Measurements from ENCODE around the gene CTSL. TPM values are rescaled to one million over a fixed set of nuclear protein-coding genes. Genes with fewer than 3 reads are reported as not detected.

The CTSL gene
- total and polyA plus RNA-seq, 4 donors = 109 to 1,526 (median 213) TPM

DNA sequence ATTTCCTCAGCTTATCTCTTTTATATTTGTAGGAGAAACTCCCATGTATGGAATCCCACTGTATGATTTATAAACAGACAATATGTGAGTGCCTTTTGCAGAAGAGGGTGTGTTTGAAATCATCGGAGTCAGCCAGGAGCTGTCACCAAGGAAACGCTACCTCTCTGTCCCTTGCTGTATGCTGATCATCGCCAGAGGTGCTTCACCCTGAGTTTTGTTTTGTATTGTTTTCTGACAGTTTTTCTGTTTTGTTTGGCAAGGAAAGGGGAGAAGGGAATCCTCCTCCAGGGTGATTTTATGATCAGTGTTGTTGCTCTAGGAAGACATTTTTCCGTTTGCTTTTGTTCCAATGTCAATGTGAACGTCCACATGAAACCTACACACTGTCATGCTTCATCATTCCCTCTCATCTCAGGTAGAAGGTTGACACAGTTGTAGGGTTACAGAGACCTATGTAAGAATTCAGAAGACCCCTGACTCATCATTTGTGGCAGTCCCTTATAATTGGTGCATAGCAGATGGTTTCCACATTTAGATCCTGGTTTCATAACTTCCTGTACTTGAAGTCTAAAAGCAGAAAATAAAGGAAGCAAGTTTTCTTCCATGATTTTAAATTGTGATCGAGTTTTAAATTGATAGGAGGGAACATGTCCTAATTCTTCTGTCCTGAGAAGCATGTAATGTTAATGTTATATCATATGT lies 18.0 kb upstream of the CTSL start:
- Histone ChIP-seq H3K27ac (ENCODE audit: low read depth in 1 of 2, low read length in 1 of 2) (no peak overlapping the region), H3K4me3 (no peak overlapping the region), H3K36me3 (ENCODE audit: control insufficient read depth in 4 of 4, insufficient read depth in 4 of 4, low read length in 4 of 4) (peaks cover 0 to 41% (median 28%) of the 10 kb centered on the region in 4 donors), H3K9me3 (ENCODE audit: control insufficient read depth in 4 of 4, insufficient read depth in 3 of 4, low read length in 3 of 4) (peaks cover 0 to 4% (median 0%) of the 10 kb centered on the region in 4 donors), H3K4me1 (ENCODE audit: control insufficient read depth in 5 of 5, insufficient read depth in 5 of 5, low read length in 5 of 5) (peaks cover 0 to 17% (median 10%) of the 10 kb centered on the region in 5 donors), H3K9ac (ENCODE audit: insufficient read depth in 1 of 2, low read length in 2 of 2) (no peak overlapping the region), H3K27me3 (ENCODE audit: control insufficient read depth in 3 of 3, insufficient read depth in 3 of 3, low read length in 2 of 3) (no peaks in the 10 kb centered on the region)
- DNase-seq (peak in 1 of 3 donors; percentile 48), ATAC-seq (ENCODE audit: insufficient read depth, low FRiP score) (no peak)
- 65 to 66% methylated on average over 6 of the region's 6 CpGs for WGBS, 2 donors
- TF ChIP-seq, protein P1, sequence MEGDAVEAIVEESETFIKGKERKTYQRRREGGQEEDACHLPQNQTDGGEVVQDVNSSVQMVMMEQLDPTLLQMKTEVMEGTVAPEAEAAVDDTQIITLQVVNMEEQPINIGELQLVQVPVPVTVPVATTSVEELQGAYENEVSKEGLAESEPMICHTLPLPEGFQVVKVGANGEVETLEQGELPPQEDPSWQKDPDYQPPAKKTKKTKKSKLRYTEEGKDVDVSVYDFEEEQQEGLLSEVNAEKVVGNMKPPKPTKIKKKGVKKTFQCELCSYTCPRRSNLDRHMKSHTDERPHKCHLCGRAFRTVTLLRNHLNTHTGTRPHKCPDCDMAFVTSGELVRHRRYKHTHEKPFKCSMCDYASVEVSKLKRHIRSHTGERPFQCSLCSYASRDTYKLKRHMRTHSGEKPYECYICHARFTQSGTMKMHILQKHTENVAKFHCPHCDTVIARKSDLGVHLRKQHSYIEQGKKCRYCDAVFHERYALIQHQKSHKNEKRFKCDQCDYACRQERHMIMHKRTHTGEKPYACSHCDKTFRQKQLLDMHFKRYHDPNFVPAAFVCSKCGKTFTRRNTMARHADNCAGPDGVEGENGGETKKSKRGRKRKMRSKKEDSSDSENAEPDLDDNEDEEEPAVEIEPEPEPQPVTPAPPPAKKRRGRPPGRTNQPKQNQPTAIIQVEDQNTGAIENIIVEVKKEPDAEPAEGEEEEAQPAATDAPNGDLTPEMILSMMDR (IDR thresholded peaks at IDR 0.05; ENCODE audit: control extremely low read depth, extremely low read depth) = no peak

DNA sequence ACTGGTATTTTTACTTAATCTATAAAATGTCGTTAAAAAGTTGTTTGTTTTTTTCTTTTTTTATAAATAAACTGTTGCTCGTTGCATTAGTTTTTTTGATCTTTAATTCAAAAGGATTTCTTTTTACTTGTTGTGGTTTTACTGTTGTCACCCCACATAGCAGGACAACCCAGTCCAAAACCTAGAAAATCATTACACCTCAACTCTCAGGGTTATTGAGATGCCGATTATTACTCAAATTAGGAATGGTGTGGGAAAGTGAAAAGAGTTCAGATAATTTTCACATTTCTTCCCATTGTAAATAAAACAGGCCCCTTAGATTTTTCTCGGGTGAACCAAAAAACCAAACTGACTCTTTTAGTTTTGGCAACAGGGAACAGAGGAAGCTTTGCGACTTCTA lies 17.4 kb upstream of the CTSL start:
- Histone ChIP-seq H3K4me1 (ENCODE audit: control insufficient read depth in 5 of 5, insufficient read depth in 5 of 5, low read length in 5 of 5) (peaks cover 0 to 23% (median 15%) of the 10 kb centered on the region in 5 donors), H3K36me3 (ENCODE audit: control insufficient read depth in 4 of 4, insufficient read depth in 4 of 4, low read length in 4 of 4) (peaks cover 0 to 35% (median 23%) of the 10 kb centered on the region in 4 donors), H3K27ac (ENCODE audit: low read depth in 1 of 2, low read length in 1 of 2) (no peak overlapping the region), H3K9me3 (ENCODE audit: control insufficient read depth in 4 of 4, insufficient read depth in 3 of 4, low read length in 3 of 4) (peaks cover 0 to 4% (median 0%) of the 10 kb centered on the region in 4 donors), H3K27me3 (ENCODE audit: control insufficient read depth in 3 of 3, insufficient read depth in 3 of 3, low read length in 2 of 3) (no peaks in the 10 kb centered on the region), H3K4me3 (no peak overlapping the region), H3K9ac (ENCODE audit: insufficient read depth in 1 of 2, low read length in 2 of 2) (no peak overlapping the region)
- WGBS, 2 donors = 76 to 84% methylated on average over 5 of the region's 5 CpGs
- no peak for DNase-seq
- TF ChIP-seq, protein P1 (IDR thresholded peaks at IDR 0.05; ENCODE audit: control extremely low read depth, extremely low read depth) = no peak
- no peak for ATAC-seq (ENCODE audit: insufficient read depth, low FRiP score)

DNA sequence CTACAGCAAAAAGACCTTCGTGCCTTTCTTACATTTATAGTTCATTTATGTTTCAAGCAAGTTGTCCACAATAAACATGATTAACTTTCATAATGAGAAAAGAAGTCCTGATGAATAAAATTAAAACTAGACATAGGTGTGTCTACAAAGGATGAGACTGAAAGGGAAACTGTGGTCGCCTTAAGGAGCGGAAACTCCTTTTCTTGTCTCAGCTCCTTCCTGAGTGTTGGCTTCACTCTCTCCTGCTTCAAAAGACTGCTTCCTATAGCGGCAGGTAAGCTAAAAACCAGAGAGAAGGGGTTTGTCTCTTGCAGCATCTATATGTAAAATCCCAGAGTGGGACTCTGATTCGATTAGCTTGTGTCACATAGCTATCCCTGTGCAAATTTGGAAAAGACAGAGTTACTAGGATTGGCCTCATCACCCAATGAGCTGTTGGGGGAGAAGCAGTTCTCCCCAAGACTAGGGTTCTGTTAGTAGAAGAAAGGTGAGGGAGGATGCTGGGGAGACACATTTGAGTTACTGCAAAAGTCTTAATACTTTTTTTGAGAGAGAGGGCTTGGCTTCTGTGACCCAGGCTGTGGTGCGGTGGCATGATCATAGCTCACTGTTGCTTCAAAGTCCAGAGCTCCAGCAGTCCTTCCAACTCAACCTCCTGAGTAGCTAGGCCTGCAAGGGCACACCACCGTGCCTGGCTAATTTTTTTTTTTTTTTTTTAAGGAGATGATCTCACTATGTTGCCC lies 16.8 kb upstream of the CTSL start:
- H3K9ac ChIP-seq (ENCODE audit: insufficient read depth in 1 of 2, low read length in 2 of 2) = no peak overlapping the region
- H3K27ac ChIP-seq (ENCODE audit: low read depth in 1 of 2, low read length in 1 of 2) = no peak overlapping the region
- WGBS, 2 donors = 78 to 79% methylated on average over 7 of the region's 7 CpGs
- DNase-seq = no peak
- TF ChIP-seq, protein P1 (IDR thresholded peaks at IDR 0.05; ENCODE audit: control extremely low read depth, extremely low read depth) = no peak
- H3K9me3 ChIP-seq (ENCODE audit: control insufficient read depth in 4 of 4, insufficient read depth in 3 of 4, low read length in 3 of 4) = peaks cover 0 to 4% (median 0%) of the 10 kb centered on the region in 4 donors
- ATAC-seq (ENCODE audit: insufficient read depth, low FRiP score) = no peak
- peaks cover 0 to 29% (median 15%) of the 10 kb centered on the region in 5 donors for H3K4me1 ChIP-seq (ENCODE audit: control insufficient read depth in 5 of 5, insufficient read depth in 5 of 5, low read length in 5 of 5)
- no peak overlapping the region for H3K4me3 ChIP-seq
- H3K36me3 ChIP-seq (ENCODE audit: control insufficient read depth in 4 of 4, insufficient read depth in 4 of 4, low read length in 4 of 4) = peaks cover 0 to 32% (median 22%) of the 10 kb centered on the region in 4 donors
- no peaks in the 10 kb centered on the region for H3K27me3 ChIP-seq (ENCODE audit: control insufficient read depth in 3 of 3, insufficient read depth in 3 of 3, low read length in 2 of 3)

All from lung (tissue), 12 donors.